WERI-Rb-1 (cell line): Measurements from ENCODE around the gene KLHL24.

Experiments used
- DNase-seq: peaks from one replicate; pipeline ENCODE4 v3.0.0-alpha.2; 2020
- H3K27ac ChIP-seq: fragments of 250-450 bp; sonication (Bioruptor Pico); 2 replicates; pipeline ENCODE4 v1.5.1; 2020; ENCODE audit warnings: mild to moderate bottlenecking, moderate library complexity
- H3K27me3 ChIP-seq: fragments of 250-450 bp; sonication (Bioruptor Pico); 2 replicates; pipeline ENCODE4 v1.5.1; 2021; ENCODE audit warnings: mild to moderate bottlenecking, low read depth, moderate library complexity; ENCODE audit not compliant: insufficient read depth, severe bottlenecking
- H3K36me3 ChIP-seq: fragments of 250-450 bp; sonication (Bioruptor Pico); 2 replicates; pipeline ENCODE4 v1.5.1; 2020; ENCODE audit warnings: mild to moderate bottlenecking, moderate library complexity
- H3K4me3 ChIP-seq: 2 replicates; pipeline ENCODE4 v1.5.1; 2011; ENCODE audit warnings: low read depth, mild to moderate bottlenecking, control low read depth, low read length
- H3K9me3 ChIP-seq: fragments of 250-450 bp; sonication (Bioruptor Pico); 2 replicates; pipeline ENCODE4 v1.5.1; 2021; ENCODE audit warnings: mild to moderate bottlenecking, moderate library complexity; ENCODE audit not compliant: severe bottlenecking
- TF ChIP-seq, protein P1 (sequence below): IDR thresholded peaks from 2 replicates; pipeline ENCODE4 v1.5.1; 2011; ENCODE audit warnings: low read depth, mild to moderate bottlenecking, control low read depth, inconsistent platforms, low read length

The KLHL24 gene

GRCh38 chr3:183725387-183725786 lies 90.0 kb downstream of the KLHL24 start:
- no peaks in the 10 kb centered on the region for H3K9me3 ChIP-seq
- H3K27me3 ChIP-seq: no peaks in the 10 kb centered on the region
- no peak for DNase-seq
- H3K27ac ChIP-seq: no peak overlapping the region
- TF ChIP-seq, protein P1, sequence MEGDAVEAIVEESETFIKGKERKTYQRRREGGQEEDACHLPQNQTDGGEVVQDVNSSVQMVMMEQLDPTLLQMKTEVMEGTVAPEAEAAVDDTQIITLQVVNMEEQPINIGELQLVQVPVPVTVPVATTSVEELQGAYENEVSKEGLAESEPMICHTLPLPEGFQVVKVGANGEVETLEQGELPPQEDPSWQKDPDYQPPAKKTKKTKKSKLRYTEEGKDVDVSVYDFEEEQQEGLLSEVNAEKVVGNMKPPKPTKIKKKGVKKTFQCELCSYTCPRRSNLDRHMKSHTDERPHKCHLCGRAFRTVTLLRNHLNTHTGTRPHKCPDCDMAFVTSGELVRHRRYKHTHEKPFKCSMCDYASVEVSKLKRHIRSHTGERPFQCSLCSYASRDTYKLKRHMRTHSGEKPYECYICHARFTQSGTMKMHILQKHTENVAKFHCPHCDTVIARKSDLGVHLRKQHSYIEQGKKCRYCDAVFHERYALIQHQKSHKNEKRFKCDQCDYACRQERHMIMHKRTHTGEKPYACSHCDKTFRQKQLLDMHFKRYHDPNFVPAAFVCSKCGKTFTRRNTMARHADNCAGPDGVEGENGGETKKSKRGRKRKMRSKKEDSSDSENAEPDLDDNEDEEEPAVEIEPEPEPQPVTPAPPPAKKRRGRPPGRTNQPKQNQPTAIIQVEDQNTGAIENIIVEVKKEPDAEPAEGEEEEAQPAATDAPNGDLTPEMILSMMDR: no peak
- no peak overlapping the region for H3K4me3 ChIP-seq
- H3K36me3 ChIP-seq: peaks cover 84% of the 10 kb centered on the region

- TF ChIP-seq, protein P1: no peak
- Histone ChIP-seq H3K4me3 (no peak overlapping the region), H3K36me3 (peaks cover 84% of the 10 kb centered on the region), H3K9me3 (no peaks in the 10 kb centered on the region), H3K27ac (no peak overlapping the region), H3K27me3 (no peaks in the 10 kb centered on the region)
- no peak for DNase-seq
Measured at GRCh38 chr3:183728204-183728603, 92.8 kb downstream of the KLHL24 start.

- TF ChIP-seq, protein P1: no peak
- Histone ChIP-seq H3K36me3 (peaks cover 87% of the 10 kb centered on the region), H3K4me3 (no peak overlapping the region)
Measured at GRCh38 chr3:183730361-183730760, 94.9 kb downstream of the KLHL24 start.

DNA sequence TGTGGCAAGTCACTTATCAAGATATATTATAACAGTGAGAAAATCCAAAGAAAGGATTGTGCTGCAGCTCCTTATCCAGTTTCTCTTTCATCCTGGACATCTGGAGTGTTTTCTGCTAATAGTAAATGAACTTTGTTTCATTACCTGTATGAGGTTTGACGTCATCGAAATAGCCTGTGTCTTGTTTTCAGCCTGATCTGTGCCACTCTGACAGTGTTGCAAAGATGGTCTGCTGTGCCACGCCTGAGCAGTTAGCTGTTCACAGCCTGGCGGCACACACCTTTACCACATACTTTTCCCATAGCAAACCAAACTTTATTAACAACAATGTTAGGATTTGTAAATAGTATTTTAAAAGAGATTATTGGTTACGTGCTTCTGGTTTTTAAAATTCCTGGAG lies 96.2 kb downstream of the KLHL24 start:
- Histone ChIP-seq H3K27me3 (no peaks in the 10 kb centered on the region), H3K36me3 (peaks cover 87% of the 10 kb centered on the region), H3K27ac (no peak overlapping the region), H3K9me3 (no peaks in the 10 kb centered on the region), H3K4me3 (no peak overlapping the region)
- TF ChIP-seq, protein P1: no peak
- no peak for DNase-seq

More at GRCh38 chr3:183730361-183730760, 94.9 kb downstream of the KLHL24 start:
- no peak for DNase-seq
- no peaks in the 10 kb centered on the region for H3K27me3 ChIP-seq
- no peak overlapping the region for H3K27ac ChIP-seq
- no peaks in the 10 kb centered on the region for H3K9me3 ChIP-seq

- Histone ChIP-seq H3K36me3 (peaks cover 89% of the 10 kb centered on the region), H3K4me3 (no peak overlapping the region), H3K27me3 (no peaks in the 10 kb centered on the region), H3K27ac (no peak overlapping the region), H3K9me3 (no peaks in the 10 kb centered on the region)
- TF ChIP-seq, protein P1: no peak
- DNase-seq: no peak
Measured at GRCh38 chr3:183733553-183733952, 98.1 kb downstream of the KLHL24 start.
